Nephron (organoid): Measurements from ENCODE around the gene THADA.

Source experiments
- H3K27ac Mint-ChIP-seq, 3 experiments: 2 replicates each; pipeline ENCODE4 v1.8.0; 2020; ENCODE audit warnings: mixed read lengths in 3 of 3, mild to moderate bottlenecking in 2 of 3, moderate library complexity in 1 of 3
- H3K27me3 Mint-ChIP-seq: 2 replicates; pipeline ENCODE4 v1.8.0; 2021; ENCODE audit warnings: low read depth, mild to moderate bottlenecking, moderate library complexity, mixed read lengths
- H3K36me3 Mint-ChIP-seq: 2 replicates; pipeline ENCODE4 v1.8.0; 2020; ENCODE audit warnings: low read depth, mixed read lengths
- H3K4me1 Mint-ChIP-seq: 2 replicates; pipeline ENCODE4 v1.8.0; 2020; ENCODE audit warnings: mixed read lengths
- H3K4me3 Mint-ChIP-seq, 3 experiments: 2 replicates each; pipeline ENCODE4 v1.8.0; 2020; ENCODE audit warnings: mild to moderate bottlenecking in 3 of 3, mixed read lengths in 3 of 3, moderate library complexity in 2 of 3
- H3K9me3 Mint-ChIP-seq: 2 replicates; pipeline ENCODE4 v1.8.0; 2020; ENCODE audit warnings: mixed read lengths
- CTCF ChIP-seq, 3 experiments: fragments of 200-600 bp; sonication (generic); IDR thresholded peaks; one replicate each; pipeline ENCODE4 v1.5.0; 2021; ENCODE audit warnings: antibody characterized with exemption in 3 of 3; ENCODE audit not compliant: unreplicated experiment in 3 of 3

The THADA gene

GRCh38 chr2:43384143-43384542 is 211.7 kb downstream of the THADA start:
- no peaks in the 10 kb centered on the region for H3K36me3 Mint-ChIP-seq
- H3K4me1 Mint-ChIP-seq = peaks cover 24% of the 10 kb centered on the region
- no peak overlapping the region for H3K4me3 Mint-ChIP-seq
- no peak for TF ChIP-seq CTCF (IDR thresholded peaks at IDR 0.05; ENCODE audit: unreplicated experiment in 3 of 3)
- no peaks in the 10 kb centered on the region for H3K27me3 Mint-ChIP-seq
- H3K27ac Mint-ChIP-seq = no peak overlapping the region
- no peaks in the 10 kb centered on the region for H3K9me3 Mint-ChIP-seq

- Mint-ChIP-seq H3K4me1 (peaks cover 18% of the 10 kb centered on the region), H3K9me3 (no peaks in the 10 kb centered on the region), H3K27ac (no peak overlapping the region), H3K4me3 (no peak overlapping the region), H3K36me3 (no peaks in the 10 kb centered on the region), H3K27me3 (no peaks in the 10 kb centered on the region)
- TF ChIP-seq CTCF (IDR thresholded peaks at IDR 0.05; ENCODE audit: unreplicated experiment in 3 of 3) = no peak
Measured at GRCh38 chr2:43383533-43383932, 212.3 kb downstream of the THADA start.

- Mint-ChIP-seq H3K36me3 (peaks cover 6% of the 10 kb centered on the region), H3K4me1 (peaks cover 29% of the 10 kb centered on the region), H3K27me3 (no peaks in the 10 kb centered on the region), H3K4me3 (no peak overlapping the region), H3K27ac (no peak overlapping the region), H3K9me3 (peaks cover 3% of the 10 kb centered on the region)
- no peak for TF ChIP-seq CTCF (IDR thresholded peaks at IDR 0.05; ENCODE audit: unreplicated experiment in 3 of 3)
Measured at GRCh38 chr2:43379494-43379893, 216.3 kb downstream of the THADA start.

- H3K27ac Mint-ChIP-seq = peak overlapping the region in 2 of 3 experiments; percentile 91 to 93
- no peak for TF ChIP-seq CTCF (IDR thresholded peaks at IDR 0.05; ENCODE audit: unreplicated experiment in 3 of 3)
- H3K27me3 Mint-ChIP-seq = no peaks in the 10 kb centered on the region
- peaks cover 29% of the 10 kb centered on the region for H3K4me1 Mint-ChIP-seq
- peaks cover 6% of the 10 kb centered on the region for H3K36me3 Mint-ChIP-seq
- no peak overlapping the region for H3K4me3 Mint-ChIP-seq
- peaks cover 3% of the 10 kb centered on the region for H3K9me3 Mint-ChIP-seq
Measured at GRCh38 chr2:43377327-43377726, 218.5 kb downstream of the THADA start.

- H3K9me3 Mint-ChIP-seq = peaks cover 3% of the 10 kb centered on the region
- peak overlapping the region; percentile 91 to 94 (median 93) for H3K27ac Mint-ChIP-seq
- TF ChIP-seq CTCF (IDR thresholded peaks at IDR 0.05; ENCODE audit: unreplicated experiment in 3 of 3) = no peak
- no peak overlapping the region for H3K4me3 Mint-ChIP-seq
- H3K4me1 Mint-ChIP-seq = peaks cover 35% of the 10 kb centered on the region
- H3K27me3 Mint-ChIP-seq = no peaks in the 10 kb centered on the region
- H3K36me3 Mint-ChIP-seq = peaks cover 6% of the 10 kb centered on the region
Measured at GRCh38 chr2:43376523-43377198, 219.2 kb downstream of the THADA start.
